ENCODE data around the gene NOL4L. TPM values are rescaled to one million over a fixed set of nuclear protein-coding genes. Genes with fewer than 3 reads are reported as not detected.
A peak's percentile ranks its signal among the peaks of the same experiment; 100 is the strongest.

The NOL4L gene
- total RNA-seq, 4 donors from 2014 or later: 2.6 to 12.8 (median 6.4) TPM

- H3K9me3 ChIP-seq: no peaks in the 10 kb centered on the region
- no peak for TF ChIP-seq POLR2A (IDR thresholded peaks at IDR 0.05)
- TF ChIP-seq CTCF (IDR thresholded peaks at IDR 0.05): no peak
- TF ChIP-seq POLR2AphosphoS5 (IDR thresholded peaks at IDR 0.05): no peak
- no peak for TF ChIP-seq EP300 (IDR thresholded peaks at IDR 0.05)
- no peaks in the 10 kb centered on the region for H3K27me3 ChIP-seq
- H3K4me1 ChIP-seq: peaks cover 6% of the 10 kb centered on the region
- no peak overlapping the region for H3K4me3 ChIP-seq
- H3K27ac ChIP-seq: no peak overlapping the region
- no peaks in the 10 kb centered on the region for H3K36me3 ChIP-seq
- WGBS: 75% methylated on average over 3 of the region's 3 CpGs
- DNase-seq (ENCODE audit: low spot score in 2 of 2): peak in 1 of 2 donors; percentile 3
Observed at GRCh38 chr20:32512047-32512385, 73.1 kb downstream of the NOL4L start.

- 57% methylated on average over 12 of the region's 12 CpGs for WGBS
- TF ChIP-seq CTCF (IDR thresholded peaks at IDR 0.05) (no peak), POLR2A (IDR thresholded peaks at IDR 0.05) (no peak), EP300 (IDR thresholded peaks at IDR 0.05) (no peak), POLR2AphosphoS5 (IDR thresholded peaks at IDR 0.05) (no peak)
- Histone ChIP-seq H3K27ac (no peak overlapping the region), H3K4me3 (no peak overlapping the region), H3K4me1 (peaks cover under 1% of the 10 kb centered on the region), H3K36me3 (no peaks in the 10 kb centered on the region), H3K9me3 (no peaks in the 10 kb centered on the region), H3K27me3 (no peaks in the 10 kb centered on the region)
- DNase-seq (ENCODE audit: low spot score in 2 of 2): no peak
Observed at GRCh38 chr20:32511358-32512046, 73.6 kb downstream of the NOL4L start.

- no peaks in the 10 kb centered on the region for H3K4me1 ChIP-seq
- H3K36me3 ChIP-seq: no peaks in the 10 kb centered on the region
- H3K27me3 ChIP-seq: no peaks in the 10 kb centered on the region
- no peaks in the 10 kb centered on the region for H3K9me3 ChIP-seq
- DNase-seq (ENCODE audit: low spot score in 2 of 2): no peak
- TF ChIP-seq POLR2A (IDR thresholded peaks at IDR 0.05) (no peak), EP300 (IDR thresholded peaks at IDR 0.05) (no peak), POLR2AphosphoS5 (IDR thresholded peaks at IDR 0.05) (no peak), CTCF (IDR thresholded peaks at IDR 0.05) (no peak)
- no peak overlapping the region for H3K4me3 ChIP-seq
- 50% methylated on average over 16 of the region's 17 CpGs for WGBS
- H3K27ac ChIP-seq: no peak overlapping the region
Observed at GRCh38 chr20:32510601-32511357, 74.4 kb downstream of the NOL4L start.

- TF ChIP-seq POLR2A (IDR thresholded peaks at IDR 0.05) (no peak), POLR2AphosphoS5 (IDR thresholded peaks at IDR 0.05) (no peak), EP300 (IDR thresholded peaks at IDR 0.05) (no peak), CTCF (IDR thresholded peaks at IDR 0.05) (no peak)
- no peak for DNase-seq (ENCODE audit: low spot score in 2 of 2)
- Histone ChIP-seq H3K27ac (no peak overlapping the region), H3K27me3 (no peaks in the 10 kb centered on the region), H3K4me3 (no peak overlapping the region), H3K9me3 (no peaks in the 10 kb centered on the region), H3K36me3 (no peaks in the 10 kb centered on the region), H3K4me1 (no peaks in the 10 kb centered on the region)
- WGBS: 88% methylated on average over 10 of the region's 15 CpGs
Observed at GRCh38 chr20:32510120-32510600, 75.0 kb downstream of the NOL4L start.

GRCh38 chr20:32509639-32510066, 75.5 kb downstream of the NOL4L start:
- TF ChIP-seq POLR2A (IDR thresholded peaks at IDR 0.05): no peak
- no peak for TF ChIP-seq CTCF (IDR thresholded peaks at IDR 0.05)
- TF ChIP-seq EP300 (IDR thresholded peaks at IDR 0.05): no peak
- no peak for TF ChIP-seq POLR2AphosphoS5 (IDR thresholded peaks at IDR 0.05)
- no peaks in the 10 kb centered on the region for H3K27me3 ChIP-seq
- no peaks in the 10 kb centered on the region for H3K4me1 ChIP-seq
- no peak overlapping the region for H3K4me3 ChIP-seq
- H3K27ac ChIP-seq: no peak overlapping the region
- WGBS: 74% methylated on average over 10 of the region's 10 CpGs
- no peaks in the 10 kb centered on the region for H3K36me3 ChIP-seq
- no peaks in the 10 kb centered on the region for H3K9me3 ChIP-seq
- no peak for DNase-seq (ENCODE audit: low spot score in 2 of 2)

Data from suprapubic skin (tissue), 4 donors.